GM21423 (cell line): ENCODE results near the gene STPG1.

Source experiments
- ATAC-seq: cut with Tn5 transposase; IDR thresholded peaks from one replicate; pipeline ENCODE4 v1.9.1; 2021; ENCODE audit warnings: mild to moderate bottlenecking, moderate library complexity; ENCODE audit not compliant: unreplicated experiment

The STPG1 gene

DNA sequence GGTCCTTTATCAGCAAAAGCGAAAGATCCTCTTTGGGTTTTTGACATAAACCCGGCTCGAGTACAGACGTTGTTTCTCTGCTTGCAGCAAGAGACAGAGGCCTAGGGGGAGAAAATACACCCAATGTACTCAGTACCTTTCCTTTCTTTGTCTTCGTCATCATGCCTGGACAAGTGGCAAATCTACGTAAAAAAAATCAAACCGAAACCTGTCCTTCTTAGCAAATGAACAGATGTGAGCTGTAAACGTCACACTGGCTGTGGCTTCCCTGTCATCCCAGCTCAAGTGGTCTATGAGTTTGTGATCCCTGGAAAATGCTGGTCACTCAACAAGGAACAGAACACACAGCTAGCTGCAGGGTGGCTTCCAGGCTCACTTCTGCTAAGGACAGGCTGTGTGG, 39.9 kb downstream of the STPG1 start:
- ATAC-seq, result no peak

DNA sequence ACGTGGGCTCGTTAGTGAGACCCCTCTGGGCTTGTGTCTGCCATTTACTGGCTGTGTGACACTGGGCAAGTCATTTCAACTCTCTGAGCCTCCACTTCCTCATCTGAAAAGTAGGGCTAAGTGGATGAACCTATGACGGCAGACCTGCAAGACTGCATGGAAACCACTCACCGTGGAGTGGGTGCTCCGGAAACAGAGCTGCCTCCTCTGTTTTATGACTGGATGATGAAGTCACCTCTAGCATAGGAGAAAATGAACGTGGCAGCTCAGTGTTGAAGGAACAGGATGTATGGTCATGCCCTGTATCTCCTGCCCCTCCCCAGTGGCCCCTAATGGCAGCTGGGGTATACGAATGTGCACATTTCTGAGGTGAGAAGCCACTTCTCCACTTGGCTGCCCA, 40.5 kb downstream of the STPG1 start:
- ATAC-seq, result no peak

DNA sequence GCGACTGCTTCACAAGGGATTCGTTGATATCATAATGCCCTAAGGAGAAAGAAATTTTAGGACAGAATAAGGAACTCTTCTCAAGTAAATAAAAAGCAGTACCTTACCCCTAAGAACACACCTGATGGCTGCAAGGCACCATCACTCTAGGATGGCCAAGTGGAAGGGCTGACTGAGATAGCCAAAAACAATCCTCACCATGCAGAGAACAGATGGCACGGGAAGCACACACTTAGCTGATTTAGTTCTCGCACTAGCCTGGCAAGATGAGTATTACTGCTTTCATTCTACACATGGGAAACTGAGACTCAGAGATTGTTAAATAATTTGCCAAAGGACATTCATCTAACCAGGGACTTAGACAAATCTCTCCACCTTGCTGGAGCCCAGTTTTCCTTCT, 43.8 kb downstream of the STPG1 start:
- ATAC-seq, result no peak

DNA sequence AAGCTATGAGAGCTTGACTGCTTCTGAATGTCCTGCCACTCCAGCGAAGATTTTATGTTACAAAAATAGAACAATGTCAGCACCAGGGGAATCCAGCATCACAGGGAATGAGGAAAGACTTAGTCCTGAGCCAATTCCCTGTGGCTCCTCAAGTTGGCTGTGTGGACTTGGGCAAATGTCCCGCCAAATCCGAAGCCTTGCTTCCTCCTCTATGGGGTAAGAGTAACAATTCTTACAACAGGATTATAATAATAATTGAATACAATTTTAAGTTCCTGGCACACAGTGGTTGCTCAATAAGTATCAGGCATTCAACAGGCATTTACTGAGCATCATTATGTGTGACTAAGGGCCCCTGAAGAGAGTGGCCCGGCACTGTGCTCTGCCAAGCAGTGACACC, 44.4 kb downstream of the STPG1 start:
- ATAC-seq, result no peak

DNA sequence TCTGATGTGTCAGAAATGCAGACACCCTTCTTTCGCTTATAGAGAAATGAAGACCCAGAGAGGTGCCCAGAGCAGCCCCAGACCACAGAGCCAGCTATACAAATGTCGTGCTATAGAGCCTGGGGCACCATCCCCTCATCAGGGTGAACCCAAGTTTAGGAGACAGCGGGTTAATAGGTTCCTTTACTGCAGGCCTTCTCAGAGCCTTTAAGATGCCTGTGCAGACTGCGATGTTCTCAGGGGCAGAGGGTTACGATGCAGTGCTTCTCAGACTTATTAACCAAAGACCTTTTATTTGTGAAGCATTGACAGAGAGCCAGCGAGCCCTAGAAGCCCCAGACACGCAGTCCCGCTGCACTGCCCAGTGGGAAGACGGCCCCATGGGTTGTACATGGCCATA, 46.9 kb downstream of the STPG1 start:
- ATAC-seq, result no peak

DNA sequence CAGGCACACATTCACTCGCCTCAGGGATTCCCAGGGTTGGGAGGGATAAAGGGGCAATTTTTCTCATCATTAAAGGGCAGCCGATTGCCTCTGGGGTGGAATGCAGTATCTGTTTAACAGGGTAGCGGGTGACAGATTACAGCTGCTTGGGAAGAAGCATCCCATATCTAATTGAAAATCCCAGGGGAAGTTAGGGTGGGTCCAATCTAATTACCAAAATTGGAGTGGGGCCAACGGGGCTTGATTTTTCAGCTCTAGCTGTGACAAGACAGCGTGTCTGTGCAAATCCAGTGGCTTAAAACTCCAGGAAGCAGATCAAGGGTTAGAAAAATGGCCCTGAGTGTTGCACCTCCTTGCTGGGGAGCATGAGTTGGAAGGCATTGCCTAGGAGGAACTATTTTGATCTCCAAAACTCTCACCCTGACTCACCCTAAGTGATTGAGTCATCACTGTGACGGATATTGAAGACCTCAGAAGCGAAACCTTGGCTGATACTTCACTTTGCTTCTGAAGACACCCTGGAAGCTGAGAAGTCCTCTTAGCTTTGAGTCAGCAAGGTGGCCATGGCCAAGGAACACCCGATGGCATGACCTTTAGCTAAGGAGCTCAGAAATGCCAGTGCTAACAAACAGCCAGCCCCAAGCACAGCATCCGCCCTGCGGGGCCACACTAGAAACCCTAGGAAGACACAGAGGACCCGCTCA, 48.5 kb downstream of the STPG1 start:
- peak; percentile 63 for ATAC-seq

DNA sequence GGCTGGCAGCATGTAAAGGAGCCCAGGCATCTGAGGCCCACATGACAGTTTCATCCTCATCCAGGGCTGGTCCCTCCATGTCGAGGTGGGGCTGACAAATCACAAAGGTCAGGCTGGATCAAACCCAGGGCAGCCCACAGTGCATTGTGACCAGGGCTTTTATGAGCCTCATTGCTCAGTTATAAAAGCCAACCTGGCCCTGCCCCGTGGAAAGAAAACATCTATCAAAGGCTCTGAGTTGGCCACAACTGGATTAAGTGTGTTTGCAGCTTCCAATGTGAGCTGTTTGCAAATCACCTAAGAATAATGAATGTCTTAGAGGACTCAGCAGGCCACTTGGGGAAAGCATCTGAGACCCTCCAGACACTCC, 49.0 kb downstream of the STPG1 start:
- no peak for ATAC-seq

DNA sequence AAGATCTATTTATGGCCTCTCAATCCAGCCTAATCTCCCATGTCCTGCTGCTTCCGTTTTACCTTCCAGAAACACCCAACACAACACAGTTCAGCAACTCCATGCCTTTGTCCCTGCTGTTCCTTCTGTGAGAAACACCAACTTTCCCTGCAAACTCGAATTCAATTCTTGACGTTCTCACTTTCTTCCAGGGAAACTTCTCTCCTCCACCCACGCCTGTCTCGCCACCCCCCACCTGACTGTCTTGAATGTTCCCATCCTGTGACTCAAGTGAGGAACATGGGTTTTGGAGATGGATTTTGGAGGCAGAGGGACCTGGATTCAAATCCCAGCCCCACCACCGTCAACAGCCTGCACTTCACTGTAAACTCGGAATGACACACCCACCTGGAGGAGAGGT, 49.6 kb downstream of the STPG1 start:
- ATAC-seq, result no peak

DNA sequence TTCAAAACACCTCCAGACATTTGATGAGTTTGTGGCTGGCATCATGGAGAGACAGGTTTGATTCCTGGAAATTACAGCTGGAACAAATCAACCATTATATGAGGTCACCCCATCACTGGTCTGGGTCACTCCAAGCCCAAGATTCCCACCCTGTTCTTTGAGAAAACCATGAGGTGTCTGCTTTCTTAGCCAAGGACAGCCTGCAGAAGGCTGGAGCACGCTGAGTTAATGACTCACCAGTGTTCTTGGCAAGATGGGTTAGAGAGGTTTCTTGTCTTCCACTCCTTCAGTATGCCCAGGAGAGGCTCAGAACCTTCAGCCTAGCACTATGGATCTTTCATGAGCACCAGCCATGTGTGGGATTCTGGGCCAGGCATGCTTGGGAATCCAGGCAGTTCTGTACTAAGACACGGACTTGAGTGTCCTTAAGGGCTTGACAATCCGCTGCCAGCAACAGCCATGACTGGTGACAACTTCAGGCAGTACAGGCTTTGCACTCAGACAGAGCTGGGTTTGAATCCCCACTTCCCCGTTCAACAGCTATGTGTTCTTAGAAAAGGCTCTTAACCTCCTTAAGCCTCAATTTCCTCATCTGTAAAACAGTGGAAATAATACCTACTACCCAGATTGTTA, 50.5 kb downstream of the STPG1 start:
- no peak for ATAC-seq

DNA sequence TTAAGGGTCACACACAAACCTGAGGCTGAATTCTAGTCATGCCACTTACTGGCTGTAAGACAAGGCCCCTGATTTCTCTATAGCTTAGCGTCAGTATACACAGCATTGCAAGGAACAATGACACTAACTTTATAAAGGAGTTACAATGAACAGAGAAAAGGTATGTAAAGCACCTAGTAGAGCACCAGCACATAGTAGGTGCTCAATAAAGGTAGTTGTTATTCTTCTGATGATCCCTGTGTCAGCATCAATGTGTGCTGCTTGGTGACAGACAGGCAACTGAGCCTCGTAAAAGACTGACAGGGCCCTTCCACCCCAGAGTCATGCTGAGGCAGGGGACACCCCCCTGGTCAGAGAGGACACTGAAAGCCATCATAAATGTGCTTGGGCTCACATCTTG, 51.2 kb downstream of the STPG1 start:
- ATAC-seq, result no peak

DNA sequence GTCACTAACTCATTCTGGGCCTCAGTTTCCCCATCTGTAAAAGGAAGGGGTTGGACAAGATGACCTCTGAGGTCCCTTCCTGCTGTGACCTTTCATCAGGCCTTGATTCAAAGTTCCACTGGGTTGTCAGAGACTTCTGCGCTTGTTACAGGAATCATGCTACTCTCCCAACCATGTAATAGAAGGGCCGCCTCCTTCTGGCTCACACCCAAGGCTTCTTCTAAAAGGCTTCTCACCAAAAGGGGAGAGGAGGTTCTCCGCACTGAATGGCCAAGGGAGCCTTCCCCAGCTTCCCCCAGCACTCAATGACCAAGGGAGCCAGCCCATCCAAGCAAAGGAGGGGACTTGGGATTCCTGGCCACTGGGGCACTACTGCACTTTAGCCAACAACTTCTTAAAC, 51.8 kb downstream of the STPG1 start:
- no peak for ATAC-seq

DNA sequence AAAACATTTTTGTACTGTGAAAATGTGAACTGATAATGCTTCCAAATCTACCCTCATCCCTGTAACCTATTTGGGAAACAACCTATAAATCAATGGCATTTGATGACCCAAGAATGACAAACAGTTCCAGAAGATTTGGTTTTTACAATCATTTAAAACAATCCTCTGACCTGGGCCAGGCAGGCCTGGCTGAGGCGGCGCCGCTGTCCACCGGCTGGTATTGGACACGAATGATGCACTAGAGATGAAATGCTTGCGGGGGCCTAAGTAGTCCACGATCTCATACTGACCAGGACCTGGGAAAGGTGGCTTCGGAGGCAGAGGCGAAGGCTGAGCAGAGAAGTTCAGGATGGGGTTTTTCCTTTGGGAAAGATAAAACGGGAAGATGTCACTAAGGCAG, 52.9 kb downstream of the STPG1 start:
- no peak for ATAC-seq

DNA sequence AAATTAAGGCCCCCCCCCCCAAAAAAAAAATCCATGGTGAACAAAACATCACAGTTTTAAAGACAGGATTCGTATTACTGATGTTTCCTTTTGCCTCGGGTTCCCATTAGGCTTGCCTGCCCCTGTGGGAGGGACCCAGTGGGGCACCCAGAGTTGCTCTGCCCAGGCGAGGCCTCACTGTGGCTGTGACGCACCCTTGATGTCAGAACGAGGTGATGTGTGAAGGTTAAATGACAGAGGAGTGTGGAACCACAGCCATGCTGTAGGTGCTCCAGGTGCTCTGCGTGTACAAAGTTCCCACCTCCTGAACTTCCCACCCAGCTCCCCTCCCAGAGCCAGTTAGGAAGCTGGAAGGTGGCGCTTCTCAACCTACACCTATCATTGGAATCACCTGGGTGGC, 56.5 kb downstream of the STPG1 start:
- no peak for ATAC-seq

DNA sequence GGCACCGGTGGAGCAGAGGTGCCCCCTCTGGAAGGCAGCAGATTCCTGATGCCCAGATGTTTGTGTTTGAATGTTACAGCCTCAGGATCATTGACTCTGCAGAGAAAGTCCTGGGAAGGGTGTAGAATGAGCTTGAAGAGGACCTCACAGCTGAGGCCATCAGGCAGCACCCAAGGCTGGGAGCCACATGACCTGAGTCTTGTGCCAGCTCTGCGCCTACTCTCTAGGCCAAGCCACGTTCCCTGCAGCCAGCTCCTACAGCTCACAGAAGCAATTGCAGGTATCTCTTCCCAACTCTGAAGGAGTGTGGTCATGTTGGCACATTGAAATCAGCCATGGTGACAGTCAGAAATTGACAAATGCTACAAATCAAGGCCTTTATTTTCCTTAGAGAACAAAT, 58.1 kb downstream of the STPG1 start:
- no peak for ATAC-seq

DNA sequence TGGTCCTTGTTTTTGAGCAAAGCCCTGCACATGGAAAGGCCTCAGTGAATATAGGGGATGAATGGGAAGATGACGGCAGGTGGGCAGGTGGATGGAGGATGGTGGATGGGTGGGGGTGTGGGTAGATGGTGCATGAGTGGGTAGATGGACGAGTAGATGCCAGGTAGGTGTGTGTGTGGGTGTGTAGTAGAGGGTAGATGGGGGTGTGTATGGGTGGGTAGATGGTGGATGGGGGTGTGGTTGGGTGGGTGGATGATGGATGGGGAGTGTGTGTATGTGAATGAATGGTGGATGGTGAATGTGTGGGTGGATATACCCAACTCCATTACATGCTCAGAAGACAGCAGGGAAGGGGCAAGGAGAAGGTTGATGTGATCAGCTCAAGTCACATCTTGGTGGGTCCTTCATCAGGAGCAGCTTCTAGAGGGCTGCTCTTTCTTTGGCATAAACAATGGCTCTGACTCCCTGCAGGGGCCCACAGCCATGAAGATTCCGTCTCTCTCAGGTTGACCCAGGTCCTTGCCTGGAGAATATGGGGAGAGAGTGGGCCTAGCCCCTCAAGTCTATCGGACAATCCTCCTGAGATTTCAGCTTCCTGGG, 60.2 kb downstream of the STPG1 start:
- ATAC-seq, result no peak

DNA sequence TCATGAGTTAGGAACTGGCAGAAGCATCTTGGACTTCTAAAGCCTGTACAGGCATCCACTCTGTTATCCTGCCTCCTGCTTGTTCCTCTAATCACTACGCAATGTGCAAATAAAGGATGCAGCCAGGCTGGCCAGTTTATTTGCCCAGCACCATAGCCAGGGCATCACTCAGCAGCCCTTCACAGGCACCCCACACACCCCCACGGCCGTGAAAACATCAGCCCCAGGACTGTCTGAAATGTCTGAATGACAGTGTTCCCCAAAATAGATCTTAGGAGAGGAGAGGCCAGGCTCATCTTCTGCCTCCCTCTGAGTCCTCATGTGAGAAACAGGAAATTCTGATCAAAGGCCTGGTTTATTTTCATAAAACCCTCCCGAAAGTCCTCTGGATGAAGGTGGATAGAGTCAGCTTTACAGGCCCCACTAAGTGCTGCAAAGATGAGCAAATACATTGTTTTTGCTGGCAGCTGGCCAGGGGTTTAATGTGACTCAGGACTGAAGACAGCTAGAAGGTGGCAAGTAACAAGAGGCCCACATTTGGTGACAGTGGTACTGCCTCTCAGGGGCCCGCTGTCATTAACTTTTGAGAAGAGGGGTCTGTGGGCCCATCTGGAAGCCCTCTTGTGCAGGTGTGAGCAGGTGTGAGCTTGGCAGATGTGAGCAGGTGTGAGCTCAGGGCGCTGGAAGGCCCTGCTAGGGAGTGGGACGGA, 61.5 kb downstream of the STPG1 start:
- no peak for ATAC-seq

DNA sequence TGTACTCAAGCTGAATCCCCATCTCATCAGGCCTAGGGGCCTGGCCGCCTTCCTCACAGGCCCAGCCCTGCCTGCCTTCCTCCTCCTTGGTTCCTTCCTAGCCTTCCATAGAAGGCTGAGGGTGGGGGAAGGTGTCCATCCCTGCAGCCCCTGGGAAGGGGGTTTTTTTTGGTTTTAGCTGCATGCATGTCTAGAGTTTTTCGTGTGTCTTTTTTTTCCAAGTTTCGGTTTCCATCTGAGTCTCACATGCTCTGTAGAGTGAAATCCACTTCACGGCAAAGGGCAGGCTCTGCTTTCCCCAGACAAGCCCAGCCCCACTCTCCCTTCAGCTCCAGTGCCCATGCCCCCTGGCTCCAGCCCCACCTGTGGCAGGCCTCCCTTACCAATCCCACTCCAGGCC, 62.3 kb downstream of the STPG1 start:
- ATAC-seq, result no peak

DNA sequence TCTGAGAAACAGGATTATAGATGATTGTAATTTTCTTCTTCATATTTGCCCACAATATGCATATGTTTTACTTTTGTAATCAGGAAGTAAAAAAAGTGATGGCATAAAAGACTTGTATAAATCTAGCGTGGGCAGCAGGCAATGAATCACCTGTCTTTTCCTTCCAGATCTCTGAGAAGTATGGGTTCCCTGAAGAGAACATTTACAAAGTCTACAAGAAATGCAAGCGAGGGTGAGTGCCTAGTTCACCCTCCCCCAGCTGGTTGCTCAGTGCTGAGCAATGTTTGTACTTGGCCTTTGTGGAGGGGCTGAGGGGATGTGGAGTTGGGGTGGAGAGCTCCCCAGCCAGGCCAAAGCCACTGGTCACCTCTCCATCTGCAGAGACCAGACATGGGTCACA, 63.7 kb downstream of the STPG1 start:
- no peak for ATAC-seq

DNA sequence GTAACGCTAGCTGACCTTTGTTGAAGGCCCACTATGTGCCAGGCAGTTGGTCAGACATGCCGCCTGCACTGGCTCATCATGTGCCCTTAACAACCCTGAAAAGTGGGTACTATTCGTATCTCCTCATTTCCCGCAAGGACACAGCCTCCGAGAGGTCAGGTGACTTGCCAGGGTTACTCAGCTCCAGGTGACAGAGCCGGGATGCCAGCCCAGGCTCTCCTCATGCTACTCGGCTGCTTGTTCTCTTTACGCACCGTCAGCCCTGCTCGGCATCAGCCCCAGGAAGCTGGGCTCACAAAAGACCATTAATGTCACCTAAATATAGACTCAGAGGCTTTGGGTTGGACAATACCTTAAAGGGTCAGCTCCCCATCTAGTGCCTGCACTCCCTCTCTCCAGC, 65.4 kb downstream of the STPG1 start:
- ATAC-seq, result no peak

DNA sequence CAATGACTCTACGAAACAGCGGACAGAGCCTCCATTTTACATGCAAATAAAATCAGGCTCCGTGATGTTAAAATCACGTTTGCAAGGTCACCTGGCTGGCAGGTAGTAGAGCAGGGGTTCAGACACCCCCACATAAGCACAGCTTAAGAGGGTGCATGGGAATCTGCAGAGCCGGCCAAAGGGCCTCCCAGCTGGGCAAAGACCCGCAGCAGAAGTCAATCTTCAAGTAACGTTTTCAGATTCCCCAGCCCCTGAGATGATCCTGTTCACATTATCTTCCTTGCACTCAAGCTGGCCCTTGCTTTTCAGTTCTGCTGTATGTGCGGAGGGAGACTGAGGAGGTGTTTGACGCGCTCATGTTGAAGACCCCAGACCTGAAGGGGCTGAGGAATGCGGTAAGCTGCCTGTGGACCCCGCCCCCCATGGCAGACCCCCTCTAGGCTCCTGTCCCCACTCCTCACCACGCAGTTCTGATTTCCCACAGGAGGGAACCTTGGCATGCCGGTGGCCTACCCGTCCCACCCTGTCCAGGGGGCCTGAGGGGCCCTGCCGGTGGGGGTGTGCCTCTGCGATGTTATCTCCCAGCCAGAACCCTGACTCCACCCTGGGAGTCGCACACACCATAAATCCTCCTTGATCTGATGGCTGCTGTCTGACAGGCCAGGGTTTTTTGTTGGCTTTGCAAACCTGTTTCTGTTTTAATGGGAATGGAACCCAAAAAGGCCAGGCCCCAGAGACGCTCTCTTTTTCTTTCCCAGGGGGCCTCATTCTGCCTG, 66.2 kb downstream of the STPG1 start:
- no peak for ATAC-seq

DNA sequence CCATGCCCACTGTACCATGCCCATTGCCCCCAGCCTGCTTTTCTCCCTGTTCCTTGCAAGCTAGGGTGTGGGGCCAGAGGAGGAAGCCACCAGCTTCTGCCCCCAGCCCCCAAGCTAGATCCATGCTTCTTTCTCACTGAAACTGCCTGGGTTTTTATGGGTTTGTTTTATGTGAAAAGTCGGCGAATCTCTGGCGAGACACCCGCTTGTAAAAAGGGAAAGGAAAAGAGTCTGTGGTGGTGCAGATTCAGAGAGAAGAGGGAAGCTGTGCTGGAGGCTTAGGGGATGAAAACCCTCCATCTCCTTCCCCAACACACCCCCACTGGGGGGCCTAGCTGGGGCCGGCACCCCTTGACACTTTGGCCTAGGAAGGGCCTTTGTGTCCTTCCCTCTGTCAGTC, 68.2 kb downstream of the STPG1 start:
- ATAC-seq, result no peak
